Measurements from ENCODE around the gene CORO6.

CORO6 gene

DNA sequence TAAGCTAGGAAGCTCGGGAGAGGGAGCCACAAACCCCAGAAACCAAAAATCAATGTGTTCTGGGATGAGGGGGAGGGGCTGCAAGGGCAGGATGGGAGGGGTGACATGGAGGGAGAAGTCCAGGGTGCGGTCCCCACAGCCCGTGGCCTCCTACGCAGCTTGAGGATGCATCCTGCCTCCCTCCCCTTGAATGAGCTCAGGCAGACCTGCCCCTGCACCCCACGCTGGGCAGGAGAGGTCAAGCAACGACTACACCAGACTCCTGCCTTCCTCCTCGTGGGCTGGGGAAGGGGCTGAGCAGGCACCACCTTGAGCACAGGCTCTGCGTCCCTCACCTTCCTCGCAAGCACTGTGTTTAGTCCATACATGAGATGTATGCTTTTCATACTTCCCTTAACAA is 25.9 kb downstream of the CORO6 start:
- Histone ChIP-seq H3K9ac (ENCODE audit: low read depth, low read length) (no peak overlapping the region), H3K9me3 (ENCODE audit: control insufficient read depth, insufficient read depth, low read length) (no peaks in the 10 kb centered on the region), H3K36me3 (ENCODE audit: control insufficient read depth, insufficient read depth, low read length) (no peaks in the 10 kb centered on the region), H3K4me1 (ENCODE audit: control insufficient read depth, insufficient read depth, low read length) (peaks cover 30% of the 10 kb centered on the region), H3K4me3 (ENCODE audit: low read depth, low read length) (peak overlapping the region; percentile 25; the same call in 1 of the 2 replicates), H3K27me3 (ENCODE audit: control insufficient read depth, insufficient read depth, low read length) (peaks cover 2% of the 10 kb centered on the region; the same call in 1 of the 2 replicates), H3K27ac (ENCODE audit: low read depth, low read length) (peak overlapping the region; percentile 36)

GRCh38 chr17:29595943-29596774 is 26.6 kb downstream of the CORO6 start:
- Histone ChIP-seq H3K9ac (ENCODE audit: low read depth, low read length) (no peak overlapping the region), H3K36me3 (ENCODE audit: control insufficient read depth, insufficient read depth, low read length) (no peaks in the 10 kb centered on the region), H3K4me3 (ENCODE audit: low read depth, low read length) (no peak overlapping the region), H3K4me1 (ENCODE audit: control insufficient read depth, insufficient read depth, low read length) (peaks cover 31% of the 10 kb centered on the region), H3K9me3 (ENCODE audit: control insufficient read depth, insufficient read depth, low read length) (no peaks in the 10 kb centered on the region), H3K27me3 (ENCODE audit: control insufficient read depth, insufficient read depth, low read length) (peaks cover 2% of the 10 kb centered on the region; the same call in 1 of the 2 replicates), H3K27ac (ENCODE audit: low read depth, low read length) (no peak overlapping the region)

DNA sequence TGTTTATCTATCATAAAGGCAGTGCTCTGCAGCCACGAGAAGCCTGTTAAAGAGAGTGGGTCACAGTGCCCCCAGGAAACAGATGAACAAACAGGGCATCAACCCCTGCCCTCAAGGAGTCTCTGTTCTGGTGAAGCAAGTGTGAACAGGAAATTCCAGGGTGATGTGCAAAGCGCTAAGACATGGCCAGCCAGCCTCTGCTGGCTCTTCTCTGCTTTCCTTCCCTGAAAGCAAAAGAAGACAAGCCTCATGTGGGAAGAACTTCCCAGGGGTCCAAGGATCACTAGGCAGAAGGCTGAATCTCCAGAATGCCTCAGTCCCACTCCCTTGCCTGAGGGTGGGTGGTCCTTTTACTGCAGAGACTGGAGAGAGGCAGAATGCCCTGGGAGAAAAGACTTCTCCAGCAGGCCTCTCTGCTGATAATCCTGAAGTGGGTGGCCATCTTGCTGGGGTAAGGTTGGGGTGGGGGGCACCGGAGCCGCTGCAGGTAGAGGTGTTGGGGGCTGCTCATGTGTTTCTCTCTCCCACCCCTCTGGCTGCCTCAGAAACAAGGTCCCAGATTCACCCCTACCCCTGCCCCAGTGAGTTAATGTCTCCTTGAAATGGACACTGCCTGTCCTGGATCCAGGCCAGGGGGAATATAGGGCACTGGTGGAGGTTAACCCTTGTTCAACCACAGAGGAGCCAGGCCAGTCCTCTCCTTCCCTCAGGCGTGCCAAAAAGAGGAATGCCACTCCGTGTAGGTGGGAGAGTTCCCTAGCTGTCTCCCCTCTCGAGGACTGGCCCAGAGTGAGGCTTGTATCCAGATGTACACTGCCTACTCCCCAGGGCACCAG is 27.4 kb downstream of the CORO6 start:
- peaks cover 36% of the 10 kb centered on the region for H3K4me1 ChIP-seq (ENCODE audit: control insufficient read depth, insufficient read depth, low read length)
- peaks cover 7% of the 10 kb centered on the region; the same call in 1 of the 2 replicates for H3K27me3 ChIP-seq (ENCODE audit: control insufficient read depth, insufficient read depth, low read length)
- no peaks in the 10 kb centered on the region for H3K36me3 ChIP-seq (ENCODE audit: control insufficient read depth, insufficient read depth, low read length)
- no peaks in the 10 kb centered on the region for H3K9me3 ChIP-seq (ENCODE audit: control insufficient read depth, insufficient read depth, low read length)
- H3K27ac ChIP-seq (ENCODE audit: low read depth, low read length): no peak overlapping the region
- no peak overlapping the region for H3K4me3 ChIP-seq (ENCODE audit: low read depth, low read length)
- no peak overlapping the region for H3K9ac ChIP-seq (ENCODE audit: low read depth, low read length)

GRCh38 chr17:29594519-29595090 is 28.1 kb downstream of the CORO6 start:
- Histone ChIP-seq H3K9ac (ENCODE audit: low read depth, low read length) (no peak overlapping the region), H3K36me3 (ENCODE audit: control insufficient read depth, insufficient read depth, low read length) (no peaks in the 10 kb centered on the region), H3K27ac (ENCODE audit: low read depth, low read length) (no peak overlapping the region), H3K9me3 (ENCODE audit: control insufficient read depth, insufficient read depth, low read length) (no peaks in the 10 kb centered on the region), H3K4me1 (ENCODE audit: control insufficient read depth, insufficient read depth, low read length) (peaks cover 43% of the 10 kb centered on the region), H3K4me3 (ENCODE audit: low read depth, low read length) (peak overlapping the region; percentile 61; the same call in 1 of the 2 replicates), H3K27me3 (ENCODE audit: control insufficient read depth, insufficient read depth, low read length) (peaks cover 12% of the 10 kb centered on the region)

DNA sequence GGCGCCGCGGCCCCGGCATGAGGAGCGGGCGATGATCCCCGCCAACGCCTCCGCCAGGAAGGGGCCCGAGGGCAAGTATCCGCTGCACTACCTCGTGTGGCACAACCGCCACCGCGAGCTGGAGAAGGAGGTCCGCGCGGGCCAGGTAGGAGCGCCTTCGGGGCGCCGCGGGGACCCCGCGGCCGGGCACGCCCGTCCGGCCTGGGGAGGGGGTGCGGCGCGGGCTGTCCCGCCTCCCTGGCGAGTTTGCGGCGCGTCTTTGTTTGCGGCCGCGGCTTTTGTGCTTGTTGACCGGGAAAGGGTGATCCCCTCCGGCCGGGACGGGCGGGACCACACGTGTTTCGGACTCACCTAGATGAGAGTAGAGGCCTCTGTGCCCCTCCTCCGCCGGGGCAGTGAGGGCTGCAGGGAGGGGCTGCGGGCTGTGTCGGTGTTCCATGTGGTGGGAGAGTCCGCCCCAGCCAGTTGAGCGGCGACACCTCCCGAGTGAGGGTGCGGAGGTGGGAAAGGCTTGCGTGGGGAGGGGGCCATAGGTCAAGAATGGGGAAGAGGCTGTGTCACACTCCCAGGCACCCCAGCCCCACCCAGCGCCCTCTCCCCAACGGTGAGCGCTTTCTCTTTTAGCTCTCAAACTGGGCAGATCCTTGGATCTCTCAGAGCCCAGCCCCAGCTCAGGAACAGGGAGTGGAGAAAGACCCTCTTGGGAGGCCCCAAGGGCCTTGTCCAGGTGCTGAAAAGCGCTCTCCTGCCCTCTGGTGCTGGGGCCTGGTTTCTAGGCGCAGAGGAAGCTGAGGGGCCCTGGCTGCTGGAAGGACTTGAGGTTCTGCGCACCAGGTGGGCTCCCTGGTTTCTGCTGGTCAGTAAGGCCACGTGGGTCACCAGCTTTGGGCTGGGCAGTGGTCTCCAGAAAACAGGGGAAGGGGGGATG is 28.9 kb downstream of the CORO6 start:
- Histone ChIP-seq H3K4me1 (ENCODE audit: control insufficient read depth, insufficient read depth, low read length) (peaks cover 43% of the 10 kb centered on the region), H3K36me3 (ENCODE audit: control insufficient read depth, insufficient read depth, low read length) (no peaks in the 10 kb centered on the region), H3K27me3 (ENCODE audit: control insufficient read depth, insufficient read depth, low read length) (peaks cover 12% of the 10 kb centered on the region), H3K9me3 (ENCODE audit: control insufficient read depth, insufficient read depth, low read length) (no peaks in the 10 kb centered on the region), H3K9ac (ENCODE audit: low read depth, low read length) (no peak overlapping the region), H3K4me3 (ENCODE audit: low read depth, low read length) (peak overlapping the region; percentile 61), H3K27ac (ENCODE audit: low read depth, low read length) (no peak overlapping the region)

DNA sequence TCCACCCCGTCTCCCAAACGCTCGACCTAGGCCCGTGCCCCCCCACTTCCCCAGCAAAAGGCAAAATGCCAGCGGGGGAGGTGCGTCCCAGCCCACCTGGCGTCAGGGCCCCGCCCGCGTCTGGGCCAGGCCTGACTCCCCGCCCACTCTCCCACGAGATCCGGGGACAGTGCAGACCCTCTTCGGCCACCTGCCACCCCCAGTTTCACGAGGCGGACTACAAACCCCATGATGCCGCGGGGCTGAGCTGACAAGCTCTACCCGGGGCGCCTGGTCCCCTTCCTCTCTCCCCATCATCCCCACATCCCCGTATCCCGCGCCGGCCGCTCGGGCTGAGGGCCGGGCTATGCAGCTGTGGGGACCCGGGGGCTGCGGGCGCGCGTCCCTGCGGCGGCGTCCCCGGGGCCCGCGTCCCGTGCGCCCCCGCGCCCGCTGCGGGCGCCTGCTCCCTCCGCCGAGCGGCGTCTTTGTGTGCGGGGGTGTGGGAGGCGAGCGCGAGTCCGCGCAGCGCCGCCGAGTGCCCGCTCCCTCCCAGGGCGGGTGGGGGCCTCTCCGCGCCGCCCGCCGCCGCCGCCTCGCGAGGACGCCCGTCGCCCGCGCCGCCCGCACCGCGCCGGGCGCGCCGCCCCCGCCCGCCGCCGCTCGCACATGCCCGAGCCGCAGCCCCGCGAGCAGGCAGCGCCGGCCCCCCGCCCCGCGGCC is 29.7 kb downstream of the CORO6 start, which contains the start of gene ANKRD13B:
Gene ANKRD13B (plus strand): TSS at position 283 of the 702 bp plus-strand sequence. CDS start 490 bp downstream, outside the sequence.
- H3K4me3 ChIP-seq (ENCODE audit: low read depth, low read length): peak within 1 kb of the TSS; percentile 90
- H3K4me1 ChIP-seq (ENCODE audit: control insufficient read depth, insufficient read depth, low read length): peaks cover 48% of the 10 kb centered on the region
- H3K9me3 ChIP-seq (ENCODE audit: control insufficient read depth, insufficient read depth, low read length): no peaks in the 10 kb centered on the region
- 0 out of 2 replicates have a peak within 1 kb of the TSS, but pooled peaks have one; percentile 17 for H3K9ac ChIP-seq (ENCODE audit: low read depth, low read length)
- no peaks in the 10 kb centered on the region for H3K36me3 ChIP-seq (ENCODE audit: control insufficient read depth, insufficient read depth, low read length)
- H3K27me3 ChIP-seq (ENCODE audit: control insufficient read depth, insufficient read depth, low read length): peaks cover 12% of the 10 kb centered on the region
- H3K27ac ChIP-seq (ENCODE audit: low read depth, low read length): peak within 1 kb of the TSS; percentile 94

DNA sequence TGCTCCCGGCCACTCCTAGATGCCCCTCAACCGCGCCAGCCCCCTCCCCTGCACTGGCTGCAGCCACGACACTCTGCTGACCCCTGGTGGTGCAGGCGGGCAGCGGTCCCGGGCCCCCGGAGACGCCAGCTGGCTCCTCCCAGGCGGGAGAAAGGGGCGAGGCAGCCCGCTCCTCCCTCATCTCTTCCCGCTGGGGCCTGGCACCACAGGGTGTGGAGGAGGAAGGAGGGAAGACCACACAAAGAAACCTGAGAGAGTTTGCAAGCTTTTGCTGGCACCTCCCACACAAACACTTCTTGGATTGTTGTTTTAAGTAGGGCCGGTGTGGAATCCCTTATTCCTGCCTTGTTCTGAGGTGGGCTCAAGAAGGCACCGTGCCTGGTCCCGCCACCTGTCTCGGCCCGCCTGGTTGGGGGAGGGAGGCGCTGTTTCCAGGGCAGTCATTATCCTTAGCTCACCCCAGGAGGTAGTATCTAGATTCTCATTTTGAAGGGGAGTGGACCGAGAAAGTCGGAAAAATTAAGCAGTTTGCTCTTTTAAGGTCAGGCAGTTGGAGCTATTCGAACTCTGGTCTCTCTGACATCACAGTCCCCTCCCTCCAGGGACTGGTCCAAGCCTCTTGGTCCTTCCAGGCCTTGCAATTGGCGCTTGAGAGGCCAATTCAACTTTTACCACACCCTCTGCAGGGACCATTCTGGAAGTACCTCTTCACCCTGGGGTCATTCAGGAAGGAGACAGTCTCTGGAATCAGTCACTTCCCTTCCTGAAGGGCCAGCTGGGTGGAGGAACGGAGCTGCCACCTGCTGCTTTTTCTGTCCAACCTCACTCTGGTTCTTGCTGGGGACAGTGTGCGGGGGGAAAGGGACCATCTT is 30.7 kb downstream of the CORO6 start:
- H3K9me3 ChIP-seq (ENCODE audit: control insufficient read depth, insufficient read depth, low read length): no peaks in the 10 kb centered on the region
- H3K36me3 ChIP-seq (ENCODE audit: control insufficient read depth, insufficient read depth, low read length): no peaks in the 10 kb centered on the region
- peaks cover 43% of the 10 kb centered on the region for H3K4me1 ChIP-seq (ENCODE audit: control insufficient read depth, insufficient read depth, low read length)
- peaks cover 12% of the 10 kb centered on the region for H3K27me3 ChIP-seq (ENCODE audit: control insufficient read depth, insufficient read depth, low read length)
- H3K9ac ChIP-seq (ENCODE audit: low read depth, low read length): peak overlapping the region; percentile 55
- peak overlapping the region; percentile 94 for H3K27ac ChIP-seq (ENCODE audit: low read depth, low read length)
- peak overlapping the region; percentile 90 for H3K4me3 ChIP-seq (ENCODE audit: low read depth, low read length)

DNA sequence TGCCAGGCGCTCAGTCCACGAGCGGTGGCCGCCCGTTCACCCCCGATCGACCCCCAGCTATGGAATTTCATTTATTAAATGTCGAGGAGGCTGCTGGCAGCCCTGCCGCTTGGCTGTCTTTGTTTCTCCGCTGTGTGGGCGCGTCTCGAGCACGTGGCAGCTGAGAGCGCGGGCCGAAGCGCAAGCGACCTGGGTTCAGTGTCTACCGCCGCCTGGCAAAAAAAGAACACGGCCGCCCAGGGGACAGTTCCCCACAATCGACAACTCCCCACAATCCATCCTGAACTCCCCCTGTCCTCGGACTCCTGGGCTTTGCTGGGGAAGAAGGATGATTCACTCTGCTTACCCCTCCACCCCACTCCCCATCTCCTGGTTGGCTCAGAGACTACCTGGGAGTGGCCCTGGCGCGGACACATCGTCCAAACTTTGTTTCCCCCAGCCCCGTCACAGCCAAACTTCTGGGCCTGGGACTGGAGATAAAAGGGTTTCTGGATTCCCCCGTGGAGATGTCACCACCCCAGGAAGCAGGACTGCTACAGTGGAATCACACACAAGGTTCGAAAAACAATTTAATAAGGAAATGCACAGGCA is 31.5 kb downstream of the CORO6 start:
- Histone ChIP-seq H3K9me3 (ENCODE audit: control insufficient read depth, insufficient read depth, low read length) (no peaks in the 10 kb centered on the region), H3K9ac (ENCODE audit: low read depth, low read length) (peak overlapping the region; percentile 55), H3K4me3 (ENCODE audit: low read depth, low read length) (peak overlapping the region; percentile 90), H3K4me1 (ENCODE audit: control insufficient read depth, insufficient read depth, low read length) (peaks cover 36% of the 10 kb centered on the region), H3K27me3 (ENCODE audit: control insufficient read depth, insufficient read depth, low read length) (peaks cover 12% of the 10 kb centered on the region), H3K27ac (ENCODE audit: low read depth, low read length) (peak overlapping the region; percentile 71), H3K36me3 (ENCODE audit: control insufficient read depth, insufficient read depth, low read length) (no peaks in the 10 kb centered on the region)

Measured in HUES48 (cell line).